PC-9 (cell line): Measurements from ENCODE around the gene EPB41L4A. TPM values are rescaled to one million over a fixed set of nuclear protein-coding genes. Genes with fewer than 3 reads are reported as not detected.
"Not testable (repeated sequence)": the region's sequence is repeated elsewhere in the genome, so short reads cannot be mapped to it uniquely, and the experiment has no call there.

Experiments used
- BruUV-seq: library from RNA; stranded (reverse); fragments of 400-500 nt; replicated peaks from 2 replicates; lab custom pipeline; 2021; lab: Mats Ljungman, UMichigan
- CTCF ChIA-PET: fragments of 300-600 bp; sonication (Branson Sonifier 250); formaldehyde crosslinking; loops from one replicate; lab custom pipeline; 2022; ENCODE audit warnings: antibody characterized with exemption; lab: Charles Lee
- POLR2A ChIA-PET: fragments of 300-600 bp; sonication (Branson Sonifier 250); formaldehyde crosslinking; loops from one replicate; lab custom pipeline; 2022; ENCODE audit warnings: antibody characterized with exemption; ENCODE audit not compliant: unreplicated experiment; lab: Charles Lee
- DNase-seq, 2 experiments: peaks; one replicate each; pipeline versions ENCODE4 v3.0.0 to v3.0.0-alpha.2; 2015 to 2022; ENCODE audit warnings: mixed read lengths in 1 of 2
- H2AFZ ChIP-seq: fragments of 200-600 bp; sonication (generic); 2 replicates; pipeline ENCODE4 v1.8.1; 2017; ENCODE audit warnings: antibody characterized with exemption
- H3F3A ChIP-seq: fragments of 200-600 bp; sonication (generic); 2 replicates; pipeline ENCODE4 v1.8.1; 2017; ENCODE audit warnings: antibody characterized with exemption, mild to moderate bottlenecking, low read depth; ENCODE audit not compliant: insufficient read depth
- H3K27ac ChIP-seq: fragments of 200-600 bp; sonication (generic); 2 replicates; pipeline ENCODE4 v1.6.1; 2016; ENCODE audit warnings: mixed run types
- H3K27me3 ChIP-seq: fragments of 200-600 bp; sonication (generic); 2 replicates; pipeline ENCODE4 v1.6.1; 2016; ENCODE audit warnings: low read depth, mixed run types; ENCODE audit not compliant: insufficient read depth
- H3K36me3 ChIP-seq: fragments of 200-600 bp; sonication (generic); 2 replicates; pipeline ENCODE4 v1.6.1; 2016; ENCODE audit warnings: low read depth, mixed run types
- H3K4me1 ChIP-seq: fragments of 200-600 bp; sonication (generic); replicated peaks from 2 replicates; pipeline ENCODE4 v1.6.1; 2016; ENCODE audit warnings: mixed run types; ENCODE audit not compliant: insufficient read depth
- H3K4me2 ChIP-seq: fragments of 200-600 bp; sonication (generic); 2 replicates; pipeline ENCODE4 v1.6.1; 2017; ENCODE audit warnings: mixed run types
- H3K4me3 ChIP-seq: fragments of 200-600 bp; sonication (generic); 2 replicates; pipeline ENCODE4 v1.6.1; 2016; ENCODE audit warnings: mixed run types
- H3K79me2 ChIP-seq: fragments of 200-600 bp; sonication (generic); 2 replicates; pipeline ENCODE4 v1.6.1; 2017; ENCODE audit warnings: low read depth, mixed run types
- H3K9me2 ChIP-seq: fragments of 200-600 bp; sonication (generic); 2 replicates; pipeline ENCODE4 v1.8.1; 2017; ENCODE audit warnings: mild to moderate bottlenecking; ENCODE audit not compliant: insufficient read depth
- H3K9me3 ChIP-seq: fragments of 200-600 bp; sonication (generic); 2 replicates; pipeline ENCODE4 v1.8.1; 2016; ENCODE audit warnings: low read depth; ENCODE audit not compliant: insufficient read depth
- H4K20me1 ChIP-seq: fragments of 200-600 bp; sonication (generic); 2 replicates; pipeline ENCODE4 v1.8.1; 2017; ENCODE audit not compliant: insufficient read depth
- EZH2 ChIP-seq: fragments of 200-600 bp; sonication (generic); IDR thresholded peaks from 2 replicates; pipeline ENCODE4 v1.8.0; 2017; ENCODE audit warnings: antibody characterized with exemption, low read depth
- intact Hi-C: fragments of 100-400 bp; cut with micrococcal nuclease; formaldehyde crosslinking; loops from one replicate; pipeline ENCODE4 v1.10.0; 2022; ENCODE audit not compliant: unreplicated experiment
- total RNA-seq: library from RNA; stranded (reverse); gene quantifications from 2 replicates; pipeline ENCODE4 v1.2.3, GENCODE V29; 2021
- TF ChIP-seq, protein P1 (sequence below): fragments of 200-600 bp; sonication (generic); conservative IDR thresholded peaks from 2 replicates; pipeline ENCODE4 v1.6.1; 2017; ENCODE audit warnings: mixed run types, antibody characterized with exemption, mild to moderate bottlenecking, moderate library complexity

The EPB41L4A gene
- total RNA-seq, 1 experiment from 2014 or later = 9.4 TPM

DNA sequence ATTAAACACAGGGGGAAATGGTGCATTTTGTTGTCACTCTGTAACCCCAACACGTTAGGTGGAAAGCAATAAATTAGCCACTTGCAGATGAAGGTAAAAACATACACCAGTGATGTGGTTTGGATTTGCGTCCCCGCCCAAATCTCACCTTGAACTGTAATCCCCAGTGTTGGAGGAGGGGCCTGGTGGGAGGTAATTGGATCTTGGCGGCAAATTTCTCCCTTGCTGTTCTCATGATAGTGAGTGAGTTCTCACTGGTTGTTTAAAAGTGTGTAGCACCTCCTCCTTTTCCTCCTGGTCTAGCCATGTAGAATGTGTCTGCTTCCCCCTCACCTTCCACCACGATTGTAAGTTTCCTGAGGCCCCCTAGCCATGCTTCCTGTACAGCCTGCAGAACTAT, 17.2 kb downstream of the EPB41L4A start:
- no peaks in the 10 kb centered on the region for H3K79me2 ChIP-seq
- H4K20me1 ChIP-seq = no peaks in the 10 kb centered on the region
- no peaks in the 10 kb centered on the region for H3K9me3 ChIP-seq
- H3K9me2 ChIP-seq = no peaks in the 10 kb centered on the region
- no peak overlapping the region for H3K27ac ChIP-seq
- ChIA-PET CTCF (no interaction called here), POLR2A (no interaction called here)
- no peak overlapping the region for H3K4me2 ChIP-seq
- no peak overlapping the region for H2AFZ ChIP-seq
- no peaks in the 10 kb centered on the region for H3F3A ChIP-seq
- H3K36me3 ChIP-seq = no peaks in the 10 kb centered on the region
- no peaks in the 10 kb centered on the region for H3K4me1 ChIP-seq
- intact Hi-C loops = no loop called here
- H3K27me3 ChIP-seq = no peaks in the 10 kb centered on the region
- BruUV-seq = no TSS peak
- no peak for DNase-seq
- TF ChIP-seq, protein P1, sequence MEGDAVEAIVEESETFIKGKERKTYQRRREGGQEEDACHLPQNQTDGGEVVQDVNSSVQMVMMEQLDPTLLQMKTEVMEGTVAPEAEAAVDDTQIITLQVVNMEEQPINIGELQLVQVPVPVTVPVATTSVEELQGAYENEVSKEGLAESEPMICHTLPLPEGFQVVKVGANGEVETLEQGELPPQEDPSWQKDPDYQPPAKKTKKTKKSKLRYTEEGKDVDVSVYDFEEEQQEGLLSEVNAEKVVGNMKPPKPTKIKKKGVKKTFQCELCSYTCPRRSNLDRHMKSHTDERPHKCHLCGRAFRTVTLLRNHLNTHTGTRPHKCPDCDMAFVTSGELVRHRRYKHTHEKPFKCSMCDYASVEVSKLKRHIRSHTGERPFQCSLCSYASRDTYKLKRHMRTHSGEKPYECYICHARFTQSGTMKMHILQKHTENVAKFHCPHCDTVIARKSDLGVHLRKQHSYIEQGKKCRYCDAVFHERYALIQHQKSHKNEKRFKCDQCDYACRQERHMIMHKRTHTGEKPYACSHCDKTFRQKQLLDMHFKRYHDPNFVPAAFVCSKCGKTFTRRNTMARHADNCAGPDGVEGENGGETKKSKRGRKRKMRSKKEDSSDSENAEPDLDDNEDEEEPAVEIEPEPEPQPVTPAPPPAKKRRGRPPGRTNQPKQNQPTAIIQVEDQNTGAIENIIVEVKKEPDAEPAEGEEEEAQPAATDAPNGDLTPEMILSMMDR = no peak
- TF ChIP-seq EZH2 = no peak
- no peak overlapping the region for H3K4me3 ChIP-seq

DNA sequence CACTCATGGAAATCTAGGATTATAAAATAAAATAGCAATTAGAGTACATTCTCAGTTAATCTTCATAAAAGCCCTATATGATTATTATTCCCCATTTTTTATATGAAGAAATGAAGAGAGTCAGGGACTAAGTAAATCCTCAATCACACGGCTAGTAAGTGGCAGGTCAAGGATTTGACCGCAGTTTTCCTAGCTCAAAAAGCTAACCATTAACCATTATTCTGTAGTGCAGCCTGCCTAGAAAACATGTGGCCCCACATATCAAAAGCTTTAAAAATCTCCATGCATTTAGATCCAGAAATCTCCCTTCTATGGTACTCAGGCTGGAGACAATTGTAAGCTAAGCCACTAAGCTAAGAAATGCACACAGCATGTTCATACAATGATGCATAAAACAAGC, 21.4 kb downstream of the EPB41L4A start:
- Histone ChIP-seq H3K36me3 (no peaks in the 10 kb centered on the region), H3F3A (no peaks in the 10 kb centered on the region), H3K9me3 (no peaks in the 10 kb centered on the region), H3K4me1 (no peaks in the 10 kb centered on the region), H3K9me2 (no peaks in the 10 kb centered on the region), H2AFZ (no peak overlapping the region), H4K20me1 (no peaks in the 10 kb centered on the region), H3K27me3 (no peaks in the 10 kb centered on the region), H3K27ac (no peak overlapping the region), H3K4me2 (no peak overlapping the region), H3K4me3 (no peak overlapping the region), H3K79me2 (no peaks in the 10 kb centered on the region)
- CTCF ChIA-PET = no interaction called here
- no peak for DNase-seq
- TF ChIP-seq, protein P1 = no peak
- TF ChIP-seq EZH2 = no peak
- BruUV-seq = no TSS peak
- POLR2A ChIA-PET = no interaction called here
- intact Hi-C loops = no loop called here

DNA sequence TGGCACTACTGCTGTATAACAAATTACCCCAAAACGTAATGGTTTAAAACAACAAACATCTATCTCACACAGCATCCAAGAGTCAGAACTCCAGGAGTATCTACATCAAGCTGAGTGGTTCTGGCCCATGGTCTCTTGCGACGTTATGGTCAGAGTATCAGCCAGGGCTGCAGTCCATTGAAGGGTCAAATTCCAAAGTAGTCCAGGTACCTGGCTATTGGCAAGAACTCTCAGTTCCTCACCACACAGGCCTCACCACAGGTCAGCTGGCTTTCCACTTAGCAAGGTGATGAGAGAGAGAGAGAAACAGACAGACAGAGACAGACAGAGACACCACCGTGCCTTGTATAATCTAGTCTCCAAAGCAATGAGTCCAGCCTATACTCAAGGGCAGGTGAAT, 22.6 kb downstream of the EPB41L4A start:
- Histone ChIP-seq H3K27ac (no peak overlapping the region), H4K20me1 (no peaks in the 10 kb centered on the region), H3K79me2 (no peaks in the 10 kb centered on the region), H3K4me1 (no peaks in the 10 kb centered on the region), H3K4me3 (no peak overlapping the region), H3K27me3 (no peaks in the 10 kb centered on the region), H3F3A (no peaks in the 10 kb centered on the region), H2AFZ (no peak overlapping the region), H3K4me2 (no peak overlapping the region), H3K9me2 (no peaks in the 10 kb centered on the region), H3K9me3 (no peaks in the 10 kb centered on the region), H3K36me3 (no peaks in the 10 kb centered on the region)
- no TSS peak for BruUV-seq
- ChIA-PET POLR2A (no interaction called here), CTCF (no interaction called here)
- TF ChIP-seq, protein P1 = no peak
- TF ChIP-seq EZH2 = no peak
- intact Hi-C loops = no loop called here
- DNase-seq = no peak

DNA sequence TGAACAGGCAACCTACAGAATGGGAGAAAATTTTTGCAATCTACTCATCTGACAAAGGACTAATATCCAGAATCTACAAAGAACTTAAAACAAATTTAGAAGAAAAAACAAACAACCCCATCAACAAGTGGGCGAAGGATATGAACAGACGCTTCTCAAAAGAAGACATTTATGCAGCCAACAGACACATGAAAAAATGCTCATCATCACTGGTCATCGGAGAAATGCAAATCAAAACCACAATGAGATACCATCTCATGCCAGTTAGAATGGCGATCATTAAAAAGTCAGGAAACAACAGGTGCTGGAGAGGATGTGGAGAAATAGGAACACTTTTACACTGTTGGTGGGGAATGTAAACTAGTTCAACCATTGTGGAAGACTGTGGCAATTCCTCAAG, 23.8 kb downstream of the EPB41L4A start:
- CTCF ChIA-PET, POLR2A ChIA-PET, H3K36me3 ChIP-seq, H4K20me1 ChIP-seq, H2AFZ ChIP-seq, H3F3A ChIP-seq, H3K4me2 ChIP-seq, H3K9me3 ChIP-seq, H3K4me1 ChIP-seq, H3K27ac ChIP-seq, H3K79me2 ChIP-seq, H3K9me2 ChIP-seq, BruUV-seq, intact Hi-C loops, H3K4me3 ChIP-seq, DNase-seq, H3K27me3 ChIP-seq: not testable (repeated sequence)
